ENCODE measurements around the gene NT5DC4.
"Not testable (repeated sequence)": the region's sequence is repeated elsewhere in the genome, so short reads cannot be mapped to it uniquely, and the experiment has no call there.

The NT5DC4 gene

GRCh38 chr2:112701052-112701451 lies 19.8 kb upstream of the NT5DC4 start:
- no peak for DNase-seq

GRCh38 chr2:112703684-112704083 lies 17.1 kb upstream of the NT5DC4 start:
- peak; percentile 12 for DNase-seq

GRCh38 chr2:112705575-112705974 lies 15.2 kb upstream of the NT5DC4 start:
- peak; percentile 45 for DNase-seq

- DNase-seq = peak; percentile 83
Observed at GRCh38 chr2:112706170-112706664, 14.6 kb upstream of the NT5DC4 start.

- DNase-seq = peak; percentile 29
Observed at GRCh38 chr2:112706947-112707346, 13.9 kb upstream of the NT5DC4 start.

GRCh38 chr2:112708968-112709367 lies 11.9 kb upstream of the NT5DC4 start:
- DNase-seq = peak; percentile 47

GRCh38 chr2:112709703-112710102 lies 11.1 kb upstream of the NT5DC4 start:
- DNase-seq = peak; percentile 34

GRCh38 chr2:112710956-112711750 lies 9.7 kb upstream of the NT5DC4 start:
- peak; percentile 49 for DNase-seq

GRCh38 chr2:112712465-112712864 lies 8.4 kb upstream of the NT5DC4 start:
- DNase-seq = peak; percentile 47

GRCh38 chr2:112712903-112713584 lies 7.8 kb upstream of the NT5DC4 start:
- peak; percentile 75 for DNase-seq

- no peak for DNase-seq
Observed at GRCh38 chr2:112713585-112713925, 7.3 kb upstream of the NT5DC4 start.

GRCh38 chr2:112713926-112714325 lies 6.9 kb upstream of the NT5DC4 start:
- no peak for DNase-seq

GRCh38 chr2:112714331-112714730 lies 6.5 kb upstream of the NT5DC4 start:
- peak; percentile 34 for DNase-seq

- DNase-seq = peak; percentile 32
Observed at GRCh38 chr2:112714836-112715631, 5.8 kb upstream of the NT5DC4 start.

- DNase-seq = not testable (repeated sequence)
Observed at GRCh38 chr2:112716094-112716493, 4.7 kb upstream of the NT5DC4 start.

- not testable (repeated sequence) for DNase-seq
Observed at GRCh38 chr2:112716826-112717352, 3.9 kb upstream of the NT5DC4 start.

- DNase-seq = no peak
Observed at GRCh38 chr2:112718863-112719370, 1.9 kb upstream of the NT5DC4 start.

- DNase-seq = no peak
Observed at GRCh38 chr2:112721819-112722522, 1.2 kb downstream of the NT5DC4 start.

- no peak for DNase-seq
Observed at GRCh38 chr2:112722816-112723546, 2.2 kb downstream of the NT5DC4 start.

GRCh38 chr2:112723547-112723940 lies 2.7 kb downstream of the NT5DC4 start:
- DNase-seq = no peak

- DNase-seq = no peak
Observed at GRCh38 chr2:112723995-112724394, 3.2 kb downstream of the NT5DC4 start.
